ENCODE measurements around the gene CCNE1. TPM values are rescaled to one million over a fixed set of nuclear protein-coding genes. Genes with fewer than 3 reads are reported as not detected.
"Not testable (repeated sequence)": the region's sequence is repeated elsewhere in the genome, so short reads cannot be mapped to it uniquely, and the experiment has no call there.

The CCNE1 gene
- total and polyA plus RNA-seq, 2 donors from 2014 or later, result 1.3 to 1.4 TPM

DNA sequence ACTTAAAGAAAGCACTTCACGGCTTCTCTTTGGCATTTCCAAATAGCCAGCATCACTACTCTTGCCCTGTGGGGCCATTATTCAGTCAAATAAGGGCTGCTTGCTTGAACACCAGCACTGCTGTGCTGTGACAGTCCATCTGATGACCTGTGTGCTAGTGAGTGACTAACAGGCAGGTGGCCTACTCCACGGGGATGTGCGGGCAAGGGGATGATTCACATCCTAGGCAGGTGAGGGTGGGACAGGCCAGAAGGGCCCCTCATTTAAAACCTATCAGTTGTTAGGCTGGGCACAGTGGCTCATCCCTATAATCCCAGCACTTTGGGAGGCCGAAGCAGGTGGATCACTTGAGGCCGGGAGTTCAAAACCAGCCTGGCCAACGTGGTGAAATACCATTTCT is 8.2 kb downstream of the CCNE1 start:
- no peaks in the 10 kb centered on the region for H3K36me3 ChIP-seq (ENCODE audit: control insufficient read depth in 2 of 3, insufficient read depth in 3 of 3, low read length in 3 of 3)
- intact Hi-C loops (cut with DNase I), result no loop called here
- H3K9ac ChIP-seq (ENCODE audit: low read length in 3 of 3), result no peak overlapping the region
- H3K4me3 ChIP-seq (ENCODE audit: low read length in 3 of 3), result no peak overlapping the region
- TF ChIP-seq, protein P1, sequence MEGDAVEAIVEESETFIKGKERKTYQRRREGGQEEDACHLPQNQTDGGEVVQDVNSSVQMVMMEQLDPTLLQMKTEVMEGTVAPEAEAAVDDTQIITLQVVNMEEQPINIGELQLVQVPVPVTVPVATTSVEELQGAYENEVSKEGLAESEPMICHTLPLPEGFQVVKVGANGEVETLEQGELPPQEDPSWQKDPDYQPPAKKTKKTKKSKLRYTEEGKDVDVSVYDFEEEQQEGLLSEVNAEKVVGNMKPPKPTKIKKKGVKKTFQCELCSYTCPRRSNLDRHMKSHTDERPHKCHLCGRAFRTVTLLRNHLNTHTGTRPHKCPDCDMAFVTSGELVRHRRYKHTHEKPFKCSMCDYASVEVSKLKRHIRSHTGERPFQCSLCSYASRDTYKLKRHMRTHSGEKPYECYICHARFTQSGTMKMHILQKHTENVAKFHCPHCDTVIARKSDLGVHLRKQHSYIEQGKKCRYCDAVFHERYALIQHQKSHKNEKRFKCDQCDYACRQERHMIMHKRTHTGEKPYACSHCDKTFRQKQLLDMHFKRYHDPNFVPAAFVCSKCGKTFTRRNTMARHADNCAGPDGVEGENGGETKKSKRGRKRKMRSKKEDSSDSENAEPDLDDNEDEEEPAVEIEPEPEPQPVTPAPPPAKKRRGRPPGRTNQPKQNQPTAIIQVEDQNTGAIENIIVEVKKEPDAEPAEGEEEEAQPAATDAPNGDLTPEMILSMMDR (IDR thresholded peaks at IDR 0.05; ENCODE audit: borderline replicate concordance, extremely low read depth, insufficient read depth), result no peak
- no peak for FAIRE-seq
- H3K27ac ChIP-seq (ENCODE audit: low read depth in 2 of 2, low read length in 2 of 2), result no peak overlapping the region
- no peaks in the 10 kb centered on the region for H3K9me3 ChIP-seq (ENCODE audit: control insufficient read depth in 2 of 3, insufficient read depth in 1 of 3, low read length in 3 of 3)
- no peaks in the 10 kb centered on the region for H3K27me3 ChIP-seq (ENCODE audit: control insufficient read depth, insufficient read depth, low read length)
- peak in 1 of 5 donors; percentile 18 for DNase-seq
- no peaks in the 10 kb centered on the region for H3K4me1 ChIP-seq (ENCODE audit: control insufficient read depth in 2 of 3, insufficient read depth in 2 of 3, low read depth in 1 of 3, low read length in 3 of 3)

DNA sequence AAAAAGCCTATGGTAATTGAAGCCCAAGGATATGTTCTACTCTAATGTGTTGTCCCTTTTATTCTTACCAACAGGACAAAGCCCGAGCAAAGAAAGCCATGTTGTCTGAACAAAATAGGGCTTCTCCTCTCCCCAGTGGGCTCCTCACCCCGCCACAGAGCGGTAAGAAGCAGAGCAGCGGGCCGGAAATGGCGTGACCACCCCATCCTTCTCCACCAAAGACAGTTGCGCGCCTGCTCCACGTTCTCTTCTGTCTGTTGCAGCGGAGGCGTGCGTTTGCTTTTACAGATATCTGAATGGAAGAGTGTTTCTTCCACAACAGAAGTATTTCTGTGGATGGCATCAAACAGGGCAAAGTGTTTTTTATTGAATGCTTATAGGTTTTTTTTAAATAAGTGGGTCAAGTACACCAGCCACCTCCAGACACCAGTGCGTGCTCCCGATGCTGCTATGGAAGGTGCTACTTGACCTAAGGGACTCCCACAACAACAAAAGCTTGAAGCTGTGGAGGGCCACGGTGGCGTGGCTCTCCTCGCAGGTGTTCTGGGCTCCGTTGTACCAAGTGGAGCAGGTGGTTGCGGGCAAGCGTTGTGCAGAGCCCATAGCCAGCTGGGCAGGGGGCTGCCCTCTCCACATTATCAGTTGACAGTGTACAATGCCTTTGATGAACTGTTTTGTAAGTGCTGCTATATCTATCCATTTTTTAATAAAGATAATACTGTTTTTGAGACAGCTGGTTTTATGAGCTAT is 12.0 kb downstream of the CCNE1 start:
- FAIRE-seq, result no peak
- H3K27ac ChIP-seq (ENCODE audit: low read depth in 2 of 2, low read length in 2 of 2), result no peak overlapping the region
- H3K4me1 ChIP-seq (ENCODE audit: control insufficient read depth in 2 of 3, insufficient read depth in 2 of 3, low read depth in 1 of 3, low read length in 3 of 3), result no peaks in the 10 kb centered on the region
- no peaks in the 10 kb centered on the region for H3K27me3 ChIP-seq (ENCODE audit: control insufficient read depth, insufficient read depth, low read length)
- H3K9ac ChIP-seq (ENCODE audit: low read length in 3 of 3), result no peak overlapping the region
- intact Hi-C loops (cut with DNase I), result no loop called here
- H3K9me3 ChIP-seq (ENCODE audit: control insufficient read depth in 2 of 3, insufficient read depth in 1 of 3, low read length in 3 of 3), result no peaks in the 10 kb centered on the region
- no peak overlapping the region for H3K4me3 ChIP-seq (ENCODE audit: low read length in 3 of 3)
- DNase-seq, result peak in 2 of 5 donors; percentile 22 to 41
- TF ChIP-seq, protein P1 (IDR thresholded peaks at IDR 0.05; ENCODE audit: borderline replicate concordance, extremely low read depth, insufficient read depth), result no peak
- H3K36me3 ChIP-seq (ENCODE audit: control insufficient read depth in 2 of 3, insufficient read depth in 3 of 3, low read length in 3 of 3), result no peaks in the 10 kb centered on the region

DNA sequence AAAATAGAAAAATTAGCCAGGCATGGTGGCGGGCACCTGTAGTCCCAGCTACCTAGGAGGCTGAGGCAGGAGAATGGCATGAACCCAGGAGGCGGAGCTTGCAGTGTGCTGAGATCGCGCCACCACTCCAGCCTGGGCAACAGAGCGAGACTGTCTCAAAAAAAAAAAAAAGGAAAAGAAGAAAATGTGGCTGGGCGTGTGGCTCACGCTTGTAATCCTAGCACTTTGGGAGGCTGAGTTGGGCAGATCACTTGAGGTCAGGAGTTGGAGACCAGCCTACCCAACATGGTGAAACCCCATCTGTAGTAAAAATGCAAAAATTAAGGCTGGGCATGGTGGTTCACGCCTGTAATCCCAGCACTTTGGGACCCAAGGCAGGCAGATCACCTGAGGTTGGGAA is 13.5 kb downstream of the CCNE1 start:
- H3K4me1 ChIP-seq (ENCODE audit: control insufficient read depth in 2 of 3, insufficient read depth in 2 of 3, low read depth in 1 of 3, low read length in 3 of 3); H3K4me3 ChIP-seq (ENCODE audit: low read length in 3 of 3); H3K27ac ChIP-seq (ENCODE audit: low read depth in 2 of 2, low read length in 2 of 2); H3K36me3 ChIP-seq (ENCODE audit: control insufficient read depth in 2 of 3, insufficient read depth in 3 of 3, low read length in 3 of 3); H3K27me3 ChIP-seq (ENCODE audit: control insufficient read depth, insufficient read depth, low read length); H3K9me3 ChIP-seq (ENCODE audit: control insufficient read depth in 2 of 3, insufficient read depth in 1 of 3, low read length in 3 of 3); intact Hi-C loops (cut with DNase I); H3K9ac ChIP-seq (ENCODE audit: low read length in 3 of 3); FAIRE-seq: not testable (repeated sequence)
- peak in 2 of 5 donors; percentile 6 for DNase-seq

DNA sequence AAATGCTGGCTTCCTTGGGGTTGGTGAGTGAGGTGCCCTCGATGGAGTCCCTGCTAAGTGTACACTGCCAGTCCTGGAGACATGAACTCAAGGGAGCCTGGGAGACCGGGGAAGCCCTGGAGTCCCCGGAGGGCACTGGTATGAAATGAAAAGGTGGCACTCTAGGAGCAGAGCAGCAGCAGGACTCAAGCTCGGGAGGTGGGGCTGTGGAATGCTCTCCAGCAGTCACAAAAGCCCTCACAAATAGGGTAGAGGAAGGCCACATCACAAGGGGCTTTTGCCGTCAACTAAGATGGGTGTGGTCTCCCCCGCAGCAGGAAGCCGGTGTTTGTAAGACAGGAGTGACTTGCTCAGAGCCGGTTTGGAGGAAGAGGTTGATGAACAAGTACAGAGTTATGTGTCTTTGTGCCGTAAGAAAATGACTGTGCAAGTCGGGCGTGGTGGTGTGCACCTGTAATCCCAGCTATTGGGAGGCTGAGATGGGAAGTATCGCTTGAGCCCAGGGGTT is 19.3 kb downstream of the CCNE1 start:
- intact Hi-C loops (cut with DNase I), result no loop called here
- Histone ChIP-seq H3K4me3 (ENCODE audit: low read length in 3 of 3) (no peak overlapping the region), H3K9me3 (ENCODE audit: control insufficient read depth in 2 of 3, insufficient read depth in 1 of 3, low read length in 3 of 3) (no peaks in the 10 kb centered on the region), H3K36me3 (ENCODE audit: control insufficient read depth in 2 of 3, insufficient read depth in 3 of 3, low read length in 3 of 3) (no peaks in the 10 kb centered on the region), H3K27me3 (ENCODE audit: control insufficient read depth, insufficient read depth, low read length) (no peaks in the 10 kb centered on the region), H3K27ac (ENCODE audit: low read depth in 2 of 2, low read length in 2 of 2) (no peak overlapping the region), H3K9ac (ENCODE audit: low read length in 3 of 3) (no peak overlapping the region), H3K4me1 (ENCODE audit: control insufficient read depth in 2 of 3, insufficient read depth in 2 of 3, low read depth in 1 of 3, low read length in 3 of 3) (no peaks in the 10 kb centered on the region)
- no peak for FAIRE-seq
- DNase-seq, result peak in 1 of 5 donors; percentile 21
- TF ChIP-seq, protein P1 (IDR thresholded peaks at IDR 0.05; ENCODE audit: borderline replicate concordance, extremely low read depth, insufficient read depth), result no peak
